GM20000 (cell line): Measurements from ENCODE around the gene KLHDC10.
A peak's percentile ranks its signal among the peaks of the same experiment; 100 is the strongest.
"Not testable (repeated sequence)": the region's sequence is repeated elsewhere in the genome, so short reads cannot be mapped to it uniquely, and the experiment has no call there.

Experiments
- DNase-seq: peaks from one replicate; pipeline ENCODE4 v3.0.0; 2012; ENCODE audit warnings: low spot score
- TF ChIP-seq, protein P1 (sequence below): IDR thresholded peaks from 2 replicates; pipeline ENCODE4 v1.5.1; 2012; ENCODE audit warnings: mild to moderate bottlenecking, control low read depth; ENCODE audit errors: extremely low read depth, missing control alignments

Gene KLHDC10

DNA sequence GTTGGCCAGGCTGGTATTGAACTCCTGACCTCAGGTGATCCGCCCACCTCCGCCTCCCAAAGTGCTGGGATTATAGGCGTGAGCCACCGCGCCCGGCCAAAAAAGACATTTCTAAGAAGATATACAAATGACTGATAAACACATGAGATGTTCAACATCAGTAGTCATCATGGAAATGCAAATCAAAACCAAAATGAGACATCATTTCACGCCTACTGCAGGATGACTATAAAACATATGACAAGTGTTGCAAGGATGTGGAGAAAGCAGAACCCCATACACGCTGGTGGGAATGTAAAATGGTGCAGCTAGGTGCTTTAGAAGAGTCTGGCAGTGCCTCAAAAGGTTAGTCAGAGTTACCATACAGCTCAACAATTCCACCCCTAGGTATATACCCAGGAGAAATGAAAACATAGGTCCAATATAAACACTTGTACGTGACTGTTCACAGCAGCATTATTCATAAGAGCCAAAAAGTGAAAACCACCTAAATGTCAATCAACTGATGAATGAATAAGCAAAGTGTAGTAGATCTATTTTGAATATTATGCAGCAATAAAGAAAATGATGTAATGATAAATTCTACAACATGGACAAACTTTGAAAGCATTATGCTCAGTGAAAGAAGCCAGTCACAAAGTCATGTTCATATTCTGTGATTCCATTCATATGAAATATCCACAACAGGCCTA lies 110.4 kb downstream of the KLHDC10 start:
- no peak for DNase-seq
- TF ChIP-seq, protein P1, sequence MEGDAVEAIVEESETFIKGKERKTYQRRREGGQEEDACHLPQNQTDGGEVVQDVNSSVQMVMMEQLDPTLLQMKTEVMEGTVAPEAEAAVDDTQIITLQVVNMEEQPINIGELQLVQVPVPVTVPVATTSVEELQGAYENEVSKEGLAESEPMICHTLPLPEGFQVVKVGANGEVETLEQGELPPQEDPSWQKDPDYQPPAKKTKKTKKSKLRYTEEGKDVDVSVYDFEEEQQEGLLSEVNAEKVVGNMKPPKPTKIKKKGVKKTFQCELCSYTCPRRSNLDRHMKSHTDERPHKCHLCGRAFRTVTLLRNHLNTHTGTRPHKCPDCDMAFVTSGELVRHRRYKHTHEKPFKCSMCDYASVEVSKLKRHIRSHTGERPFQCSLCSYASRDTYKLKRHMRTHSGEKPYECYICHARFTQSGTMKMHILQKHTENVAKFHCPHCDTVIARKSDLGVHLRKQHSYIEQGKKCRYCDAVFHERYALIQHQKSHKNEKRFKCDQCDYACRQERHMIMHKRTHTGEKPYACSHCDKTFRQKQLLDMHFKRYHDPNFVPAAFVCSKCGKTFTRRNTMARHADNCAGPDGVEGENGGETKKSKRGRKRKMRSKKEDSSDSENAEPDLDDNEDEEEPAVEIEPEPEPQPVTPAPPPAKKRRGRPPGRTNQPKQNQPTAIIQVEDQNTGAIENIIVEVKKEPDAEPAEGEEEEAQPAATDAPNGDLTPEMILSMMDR, result no peak

DNA sequence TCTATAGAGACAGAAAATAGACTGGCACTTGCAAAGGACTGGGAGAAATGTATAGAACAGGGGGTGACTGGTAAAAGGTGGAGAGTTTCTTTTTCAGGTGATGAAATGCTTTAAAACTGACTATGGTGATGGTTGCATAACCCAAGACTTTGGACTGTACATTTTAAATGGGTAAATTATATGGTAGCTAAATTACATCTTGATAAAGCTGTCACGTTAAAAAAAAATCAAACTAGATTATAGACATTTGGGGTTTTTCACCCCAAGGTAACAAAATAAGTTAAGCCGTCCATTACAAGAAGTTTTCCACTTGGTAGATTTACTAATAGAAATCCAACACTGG lies 110.9 kb downstream of the KLHDC10 start:
- DNase-seq, result no peak
- TF ChIP-seq, protein P1, result no peak

DNA sequence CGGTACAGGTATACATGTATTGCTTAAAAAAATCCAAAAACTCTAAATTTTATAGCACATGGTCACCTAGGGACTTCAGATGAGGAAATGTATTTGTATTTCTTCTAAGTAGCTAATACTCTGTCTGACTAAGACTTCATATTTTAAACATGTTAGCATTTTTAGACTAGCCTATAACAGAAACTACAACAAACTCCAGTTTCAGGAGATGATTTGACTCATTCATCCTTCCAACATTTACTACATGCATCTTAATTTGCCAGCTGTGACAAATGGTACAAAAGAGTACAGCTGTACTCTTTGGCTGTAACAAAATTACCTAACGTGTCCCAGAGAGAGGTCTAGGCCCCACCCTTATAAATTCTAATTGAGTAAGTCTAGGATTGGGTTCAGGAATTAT lies 112.7 kb downstream of the KLHDC10 start:
- TF ChIP-seq, protein P1, result no peak
- DNase-seq, result peak; percentile 33

DNA sequence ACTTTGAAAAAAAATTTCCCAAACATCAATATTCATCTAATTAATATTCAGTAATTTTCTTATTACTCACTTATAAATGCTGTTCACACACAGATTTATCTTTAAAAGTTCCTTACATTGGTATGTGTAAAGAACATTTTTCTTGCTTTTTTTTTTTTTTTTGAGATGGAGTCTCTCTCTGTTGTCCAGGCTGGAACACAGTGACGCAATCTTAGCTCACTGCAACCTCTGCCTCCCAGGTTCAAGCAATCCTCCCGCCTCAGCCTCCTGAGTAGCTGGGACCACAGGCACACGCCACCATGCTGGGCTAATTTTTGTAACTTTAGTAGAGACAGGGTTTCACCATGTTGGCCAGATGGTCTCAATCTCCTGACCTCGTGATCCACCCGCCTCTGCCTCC lies 114.0 kb downstream of the KLHDC10 start:
- not testable (repeated sequence) for DNase-seq
